Measurements from ENCODE around the gene RAI1. TPM values are rescaled to one million over a fixed set of nuclear protein-coding genes. Genes with fewer than 3 reads are reported as not detected.

Gene RAI1
- total and polyA plus RNA-seq, 2 experiments from 2014 or later = 0.87 to 0.89 TPM

GRCh38 chr17:17667231-17667630 is 14.0 kb upstream of the RAI1 start:
- Histone ChIP-seq H3K4me3 (no peak overlapping the region), H4K20me1 (replicated peaks; ENCODE audit: insufficient read depth) (no peaks in the 10 kb centered on the region), H3K79me2 (replicated peaks; ENCODE audit: insufficient read depth) (no peaks in the 10 kb centered on the region), H3K9me2 (ENCODE audit: insufficient read depth) (no peaks in the 10 kb centered on the region), H3K36me3 (ENCODE audit: insufficient read depth) (no peaks in the 10 kb centered on the region), H2AFZ (no peak overlapping the region), H3K27ac (ENCODE audit: low read depth) (no peak overlapping the region), H3K27me3 (ENCODE audit: insufficient read depth) (no peaks in the 10 kb centered on the region), H3K4me2 (no peak overlapping the region), H3K4me1 (ENCODE audit: insufficient read depth) (peaks cover 6% of the 10 kb centered on the region; the same call in 1 of the 2 replicates), H3F3A (replicated peaks; ENCODE audit: low read depth) (no peaks in the 10 kb centered on the region)
- H3K4me1 Mint-ChIP-seq = peaks cover 32% of the 10 kb centered on the region
- H3K9me3 Mint-ChIP-seq = no peaks in the 10 kb centered on the region; the same call in 2 of the 3 replicates
- H3K4me3 Mint-ChIP-seq = no peak overlapping the region
- DNase-seq (ENCODE audit: low spot score) (no peak), ATAC-seq (no peak)
- no peak overlapping the region for H3K27ac Mint-ChIP-seq
- TF ChIP-seq ETS1 (IDR thresholded peaks at IDR 0.05) (no peak), ZNF114 (CRISPR knock-in tag; IDR thresholded peaks at IDR 0.05) (no peak), CREB1 (CRISPR knock-in tag; IDR thresholded peaks at IDR 0.05; ENCODE audit: low read depth) (no peak), EZH2 (IDR thresholded peaks at IDR 0.05; ENCODE audit: low read depth, unreplicated experiment) (no peak), POLR2AphosphoS5 (IDR thresholded peaks at IDR 0.05; ENCODE audit: low read depth) (no peak), NANOG (IDR thresholded peaks at IDR 0.05; ENCODE audit: borderline replicate concordance) (no peak), ZNF331 (CRISPR knock-in tag; IDR thresholded peaks at IDR 0.05; ENCODE audit: low read depth) (no peak), JUNB (IDR thresholded peaks at IDR 0.05; ENCODE audit: unreplicated experiment) (no peak), EZH2phosphoT487 (IDR thresholded peaks at IDR 0.05; ENCODE audit: unreplicated experiment) (no peak), STAT1 (IDR thresholded peaks at IDR 0.05; ENCODE audit: unreplicated experiment) (no peak)
- no peaks in the 10 kb centered on the region for H3K36me3 Mint-ChIP-seq (ENCODE audit: low read depth)
- peaks cover 15% of the 10 kb centered on the region for H3K27me3 Mint-ChIP-seq (ENCODE audit: insufficient read depth, low read depth, poor library complexity)

- Histone ChIP-seq H2AFZ (no peak overlapping the region), H4K20me1 (replicated peaks; ENCODE audit: insufficient read depth) (no peaks in the 10 kb centered on the region), H3K27me3 (ENCODE audit: insufficient read depth) (peaks cover 5% of the 10 kb centered on the region), H3F3A (replicated peaks; ENCODE audit: low read depth) (no peaks in the 10 kb centered on the region), H3K27ac (ENCODE audit: low read depth) (no peak overlapping the region), H3K9me2 (ENCODE audit: insufficient read depth) (no peaks in the 10 kb centered on the region), H3K4me3 (no peak overlapping the region), H3K4me1 (ENCODE audit: insufficient read depth) (peaks cover 6% of the 10 kb centered on the region; the same call in 1 of the 2 replicates), H3K4me2 (no peak overlapping the region), H3K36me3 (ENCODE audit: insufficient read depth) (no peaks in the 10 kb centered on the region), H3K79me2 (replicated peaks; ENCODE audit: insufficient read depth) (no peaks in the 10 kb centered on the region)
- ATAC-seq = no peak
- no peaks in the 10 kb centered on the region for H3K36me3 Mint-ChIP-seq (ENCODE audit: low read depth)
- no peak overlapping the region for H3K4me3 Mint-ChIP-seq
- H3K27ac Mint-ChIP-seq = no peak overlapping the region
- DNase-seq (ENCODE audit: low spot score) = no peak
- H3K4me1 Mint-ChIP-seq = peaks cover 34% of the 10 kb centered on the region
- H3K9me3 Mint-ChIP-seq = no peaks in the 10 kb centered on the region; the same call in 2 of the 3 replicates
- peaks cover 18% of the 10 kb centered on the region for H3K27me3 Mint-ChIP-seq (ENCODE audit: insufficient read depth, low read depth, poor library complexity)
- TF ChIP-seq CREB1 (CRISPR knock-in tag; IDR thresholded peaks at IDR 0.05; ENCODE audit: low read depth) = no peak
- no peak for TF ChIP-seq ZNF331 (CRISPR knock-in tag; IDR thresholded peaks at IDR 0.05; ENCODE audit: low read depth)
- no peak for TF ChIP-seq ETS1 (IDR thresholded peaks at IDR 0.05)
- TF ChIP-seq EZH2 (IDR thresholded peaks at IDR 0.05; ENCODE audit: low read depth, unreplicated experiment) = no peak
- no peak for TF ChIP-seq ZNF114 (CRISPR knock-in tag; IDR thresholded peaks at IDR 0.05)
- no peak for TF ChIP-seq EZH2phosphoT487 (IDR thresholded peaks at IDR 0.05; ENCODE audit: unreplicated experiment)
- no peak for TF ChIP-seq STAT1 (IDR thresholded peaks at IDR 0.05; ENCODE audit: unreplicated experiment)
- no peak for TF ChIP-seq ZNF462 (CRISPR knock-in tag; IDR thresholded peaks at IDR 0.05)
These were observed 13.3 kb upstream of the RAI1 start for GRCh38 chr17:17667947-17668346.

All from GM23338 (cell line).